Tibial nerve (tissue), 4 donors: Measurements from ENCODE around the gene CCBE1. TPM values are rescaled to one million over a fixed set of nuclear protein-coding genes. Genes with fewer than 3 reads are reported as not detected.
"Not testable (repeated sequence)": the region's sequence is repeated elsewhere in the genome, so short reads cannot be mapped to it uniquely, and the experiment has no call there.

Experiments used
- DNase-seq, 2 donors: peaks; one replicate each; pipeline ENCODE4 v3.0.0-alpha.2; 2019; ENCODE audit warnings: low spot score in 2 of 2
- H3K27ac ChIP-seq, 4 donors: fragments of 200-600 bp; sonication (generic) in 3 of 4; one replicate each; pipeline ENCODE4 v1.5.1; 2017 to 2019; ENCODE audit warnings: mild to moderate bottlenecking in 1 of 4
- H3K27me3 ChIP-seq, 2 donors: fragments of 200-600 bp; sonication (generic) in 1 of 2; one replicate each; pipeline versions ENCODE4 v1.5.1 to v1.6.0; 2017 to 2019
- H3K36me3 ChIP-seq, 3 donors: fragments of 200-600 bp; sonication (generic); one replicate each; pipeline ENCODE4 v1.5.1; 2018 to 2019
- H3K4me1 ChIP-seq, 4 donors: fragments of 200-600 bp; sonication (generic) in 3 of 4; one replicate each; pipeline ENCODE4 v1.5.1; 2017 to 2019
- H3K4me3 ChIP-seq, 4 donors: fragments of 200-600 bp; sonication (generic) in 3 of 4; one replicate each; pipeline ENCODE4 v1.5.1; 2017 to 2019; ENCODE audit warnings: mild to moderate bottlenecking in 1 of 4, moderate library complexity in 1 of 4
- H3K9me3 ChIP-seq, 4 donors: fragments of 200-600 bp; sonication (generic) in 3 of 4; one replicate each; pipeline ENCODE4 v1.5.1; 2017 to 2019
- CTCF ChIP-seq, 5 experiments: fragments of 200-600 bp in 3 of 5; fragments of 450-650 bp in 2 of 5; sonication (generic) in 3 of 5; IDR thresholded peaks; one replicate each; pipeline ENCODE4 v1.5.1; 2016 to 2019; ENCODE audit warnings: antibody characterized with exemption in 5 of 5, mild to moderate bottlenecking in 3 of 5, moderate library complexity in 2 of 5
- EP300 ChIP-seq, 2 donors: sonication (generic); formaldehyde crosslinking; IDR thresholded peaks; one replicate each; pipeline ENCODE4 v1.6.1; 2017; ENCODE audit warnings: antibody characterized with exemption in 2 of 2, mild to moderate bottlenecking in 1 of 2
- POLR2A ChIP-seq, 2 donors: fragments of 450-650 bp; IDR thresholded peaks; one replicate each; pipeline ENCODE4 v1.6.1; 2017; ENCODE audit warnings: antibody characterized with exemption in 2 of 2, mild to moderate bottlenecking in 2 of 2, moderate library complexity in 2 of 2
- WGBS, 2 donors: methylation state at CpG; one replicate each; pipeline ENCODE4 v1.1.5; 2018; 5-methylcytosine and 5-hydroxymethylcytosine counted together
- total RNA-seq, 4 donors: library from RNA; depleted of rRNA; stranded (reverse); fragments of >200 nt; gene quantifications; one replicate each; pipeline ENCODE4 v1.1.0, GENCODE V29; 2016

The CCBE1 gene
- total RNA-seq, 4 donors from 2014 or later = 0.30 to 3.9 (median 1.3) TPM

DNA sequence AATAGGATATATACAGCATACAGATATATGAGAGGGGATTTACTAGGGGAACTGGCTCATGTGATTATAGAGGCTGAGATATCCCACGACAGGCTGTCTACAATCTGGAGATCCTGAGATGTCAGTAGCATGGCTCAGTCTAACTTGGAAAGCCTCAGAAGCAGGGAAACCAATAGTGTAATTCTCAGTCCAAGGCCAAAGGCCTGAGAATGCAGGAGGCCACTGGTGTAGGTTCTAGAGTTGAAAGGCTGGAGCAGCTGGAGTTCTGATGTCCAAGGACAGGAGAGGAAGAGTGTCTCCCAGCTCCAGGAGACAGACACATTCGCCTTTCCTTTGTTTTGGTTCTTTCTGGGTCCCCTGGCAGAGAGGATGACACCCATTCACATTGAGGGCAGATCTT is 20.1 kb upstream of the CCBE1 start:
- H3K27ac ChIP-seq = no peak overlapping the region
- no peak for TF ChIP-seq CTCF (IDR thresholded peaks at IDR 0.05)
- TF ChIP-seq POLR2A (IDR thresholded peaks at IDR 0.05) = no peak
- no peak for TF ChIP-seq EP300 (IDR thresholded peaks at IDR 0.05)
- H3K4me1 ChIP-seq = no peaks in the 10 kb centered on the region
- H3K36me3 ChIP-seq = no peaks in the 10 kb centered on the region
- no peak for DNase-seq
- H3K9me3 ChIP-seq = peaks cover 0 to 5% (median 0%) of the 10 kb centered on the region in 4 donors
- H3K4me3 ChIP-seq = no peak overlapping the region
- WGBS, 2 donors = 80 to 82% methylated on average over 2 of the region's 2 CpGs
- H3K27me3 ChIP-seq = no peaks in the 10 kb centered on the region

- no peaks in the 10 kb centered on the region for H3K27me3 ChIP-seq
- no peak for TF ChIP-seq EP300 (IDR thresholded peaks at IDR 0.05)
- TF ChIP-seq CTCF (IDR thresholded peaks at IDR 0.05) = no peak
- TF ChIP-seq POLR2A (IDR thresholded peaks at IDR 0.05) = no peak
- no peak overlapping the region for H3K4me3 ChIP-seq
- WGBS, 2 donors = 52 to 54% methylated on average over 2 of the region's 2 CpGs
- DNase-seq = no peak
- no peaks in the 10 kb centered on the region for H3K9me3 ChIP-seq
- H3K36me3 ChIP-seq = no peaks in the 10 kb centered on the region
- H3K27ac ChIP-seq = no peak overlapping the region
- H3K4me1 ChIP-seq = no peaks in the 10 kb centered on the region
These were observed 18.7 kb upstream of the CCBE1 start for GRCh38 chr18:59715966-59716369.

DNA sequence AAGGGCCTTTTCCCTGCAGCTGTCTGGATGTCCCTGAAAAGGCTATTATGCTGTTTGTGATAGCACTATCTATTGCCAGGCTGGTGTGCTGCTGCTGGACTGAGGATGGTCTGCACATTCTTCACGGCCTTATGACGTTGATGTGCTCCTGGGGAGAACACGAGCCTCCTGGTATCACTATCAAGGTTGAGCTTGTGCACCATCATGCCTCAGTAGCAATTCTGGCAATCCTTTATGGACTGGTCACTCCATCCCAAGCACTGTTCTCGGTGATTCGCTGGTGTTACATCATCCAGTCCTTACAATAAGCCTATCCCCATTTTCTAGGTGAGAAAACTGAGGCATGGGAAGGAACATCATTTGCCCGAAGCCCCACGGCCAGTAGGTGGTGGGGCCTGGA is 18.2 kb upstream of the CCBE1 start:
- H3K27ac ChIP-seq = no peak overlapping the region
- no peak overlapping the region for H3K4me3 ChIP-seq
- no peaks in the 10 kb centered on the region for H3K9me3 ChIP-seq
- WGBS, 2 donors = 84 to 92% methylated on average over 7 of the region's 7 CpGs
- no peaks in the 10 kb centered on the region for H3K4me1 ChIP-seq
- no peak for TF ChIP-seq CTCF (IDR thresholded peaks at IDR 0.05)
- TF ChIP-seq POLR2A (IDR thresholded peaks at IDR 0.05) = no peak
- no peak for TF ChIP-seq EP300 (IDR thresholded peaks at IDR 0.05)
- no peak for DNase-seq
- no peaks in the 10 kb centered on the region for H3K36me3 ChIP-seq
- no peaks in the 10 kb centered on the region for H3K27me3 ChIP-seq

DNA sequence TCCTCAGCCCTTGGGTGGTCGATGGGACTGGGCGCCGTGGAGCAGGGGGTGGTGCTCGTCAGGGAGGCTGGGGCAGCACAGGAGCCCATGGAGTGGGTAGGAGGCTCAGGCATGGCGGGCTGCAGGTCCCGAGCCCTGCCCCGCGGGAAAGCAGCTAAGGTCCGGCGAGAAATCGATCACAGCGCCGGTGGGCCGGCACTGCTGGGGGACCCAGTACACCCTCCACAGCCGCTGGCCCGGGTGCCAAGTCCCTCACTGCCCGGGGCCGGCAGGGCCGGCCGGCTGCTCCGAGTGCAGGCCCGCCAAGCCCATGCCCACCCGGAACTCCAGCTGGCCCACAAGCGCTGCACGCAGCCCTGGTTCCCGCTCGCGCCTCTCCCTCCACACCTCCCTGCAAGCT is 16.9 kb upstream of the CCBE1 start:
- H3K4me1 ChIP-seq, H3K9me3 ChIP-seq, H3K4me3 ChIP-seq, DNase-seq, H3K27me3 ChIP-seq, H3K36me3 ChIP-seq, H3K27ac ChIP-seq: not testable (repeated sequence)
- 98 to 100% methylated on average over 4 to 12 of the region's 28 CpGs for WGBS, 2 donors

DNA sequence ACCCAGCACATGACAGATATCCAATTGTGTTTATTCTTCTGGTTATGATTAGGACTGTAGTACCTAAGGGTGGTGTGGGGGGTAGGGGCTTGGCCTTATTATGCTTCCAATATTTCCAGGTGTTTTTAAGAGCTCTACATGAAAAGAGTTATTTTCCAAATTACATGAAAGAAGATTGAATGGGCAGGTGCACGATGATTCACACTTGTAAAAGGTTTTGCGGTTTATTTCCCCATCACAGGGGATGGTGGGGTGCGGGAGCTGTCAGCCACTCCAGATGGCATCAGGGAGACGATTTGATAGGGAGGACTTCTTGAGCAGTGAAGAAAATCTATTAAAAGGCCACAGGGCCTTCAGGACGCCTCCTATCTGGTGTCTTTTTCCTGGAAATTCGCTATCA is 15.1 kb upstream of the CCBE1 start:
- no peaks in the 10 kb centered on the region for H3K4me1 ChIP-seq
- H3K36me3 ChIP-seq = no peaks in the 10 kb centered on the region
- H3K27me3 ChIP-seq = no peaks in the 10 kb centered on the region
- H3K4me3 ChIP-seq = no peak overlapping the region
- DNase-seq = no peak
- TF ChIP-seq CTCF (IDR thresholded peaks at IDR 0.05) (no peak), POLR2A (IDR thresholded peaks at IDR 0.05) (no peak)
- no peaks in the 10 kb centered on the region for H3K9me3 ChIP-seq
- 85 to 88% methylated on average over 6 of the region's 6 CpGs for WGBS, 2 donors
- no peak overlapping the region for H3K27ac ChIP-seq

DNA sequence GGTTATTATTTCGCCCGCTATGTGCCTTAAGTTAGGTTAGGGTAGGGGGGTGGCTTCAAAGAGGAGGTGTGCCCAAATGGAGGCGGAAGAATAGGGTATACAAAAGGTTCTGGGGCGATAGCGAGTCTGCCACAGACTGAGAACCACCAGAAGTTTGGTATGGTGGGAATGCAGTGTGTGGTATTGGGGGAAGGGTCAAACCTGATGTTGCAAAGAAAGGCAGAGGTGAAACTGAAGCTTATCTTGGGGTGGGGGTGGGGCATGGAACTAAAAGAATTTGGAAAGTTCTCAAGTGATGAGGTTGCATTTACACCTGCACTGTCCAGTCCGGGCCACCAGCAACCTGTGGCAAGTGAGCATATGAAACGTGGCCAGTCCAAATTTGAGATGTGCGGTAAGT is 11.8 kb upstream of the CCBE1 start:
- Histone ChIP-seq H3K4me1 (no peaks in the 10 kb centered on the region), H3K4me3 (no peak overlapping the region), H3K9me3 (no peaks in the 10 kb centered on the region), H3K27me3 (no peaks in the 10 kb centered on the region), H3K27ac (no peak overlapping the region), H3K36me3 (no peaks in the 10 kb centered on the region)
- 93% methylated on average over 8 of the region's 8 CpGs for WGBS, 2 donors
- TF ChIP-seq CTCF (IDR thresholded peaks at IDR 0.05) (no peak), POLR2A (IDR thresholded peaks at IDR 0.05) (no peak), EP300 (IDR thresholded peaks at IDR 0.05) (no peak)
- DNase-seq = no peak
